Neural progenitor cell (in vitro differentiated cells): ENCODE measurements around the gene TMEM130.

Source experiments
- EZH2phosphoT487 ChIP-seq: fragments of 200-600 bp; sonication (generic); IDR thresholded peaks from 2 replicates; pipeline ENCODE4 v1.6.1; 2017; ENCODE audit warnings: antibody characterized with exemption
- TF ChIP-seq, protein P1 (sequence below): fragments of 200-600 bp; sonication (generic); IDR thresholded peaks from 2 replicates; pipeline ENCODE4 v1.5.1; 2017; ENCODE audit warnings: antibody characterized with exemption, mild to moderate bottlenecking

DNA sequence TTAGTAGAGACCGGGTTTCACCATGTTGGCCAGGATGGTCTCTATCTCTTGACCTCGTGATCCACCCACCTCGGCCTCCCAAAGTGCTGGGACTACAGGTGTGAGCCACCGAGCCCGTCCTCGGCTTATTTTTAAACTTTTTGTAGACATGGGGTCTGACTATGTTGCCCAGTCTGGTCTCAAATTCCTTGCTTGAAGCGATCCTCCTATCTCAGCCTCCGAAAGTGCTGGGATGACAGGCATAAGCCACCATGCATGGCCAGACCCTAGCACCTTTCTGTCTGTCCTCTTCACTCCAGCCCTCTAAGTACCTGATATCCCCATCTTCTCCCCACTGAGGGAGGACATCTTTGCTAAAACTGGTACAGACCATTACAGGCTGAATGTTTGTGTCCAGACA is 41.4 kb downstream of the TMEM130 start:
- TF ChIP-seq, protein P1, sequence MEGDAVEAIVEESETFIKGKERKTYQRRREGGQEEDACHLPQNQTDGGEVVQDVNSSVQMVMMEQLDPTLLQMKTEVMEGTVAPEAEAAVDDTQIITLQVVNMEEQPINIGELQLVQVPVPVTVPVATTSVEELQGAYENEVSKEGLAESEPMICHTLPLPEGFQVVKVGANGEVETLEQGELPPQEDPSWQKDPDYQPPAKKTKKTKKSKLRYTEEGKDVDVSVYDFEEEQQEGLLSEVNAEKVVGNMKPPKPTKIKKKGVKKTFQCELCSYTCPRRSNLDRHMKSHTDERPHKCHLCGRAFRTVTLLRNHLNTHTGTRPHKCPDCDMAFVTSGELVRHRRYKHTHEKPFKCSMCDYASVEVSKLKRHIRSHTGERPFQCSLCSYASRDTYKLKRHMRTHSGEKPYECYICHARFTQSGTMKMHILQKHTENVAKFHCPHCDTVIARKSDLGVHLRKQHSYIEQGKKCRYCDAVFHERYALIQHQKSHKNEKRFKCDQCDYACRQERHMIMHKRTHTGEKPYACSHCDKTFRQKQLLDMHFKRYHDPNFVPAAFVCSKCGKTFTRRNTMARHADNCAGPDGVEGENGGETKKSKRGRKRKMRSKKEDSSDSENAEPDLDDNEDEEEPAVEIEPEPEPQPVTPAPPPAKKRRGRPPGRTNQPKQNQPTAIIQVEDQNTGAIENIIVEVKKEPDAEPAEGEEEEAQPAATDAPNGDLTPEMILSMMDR, result no peak
- TF ChIP-seq EZH2phosphoT487, result no peak
